ENCODE data around the gene SORCS3. TPM values are rescaled to one million over a fixed set of nuclear protein-coding genes. Genes with fewer than 3 reads are reported as not detected.

Gene SORCS3
- total RNA-seq, 1 experiment from 2014 or later = 0.18 TPM

DNA sequence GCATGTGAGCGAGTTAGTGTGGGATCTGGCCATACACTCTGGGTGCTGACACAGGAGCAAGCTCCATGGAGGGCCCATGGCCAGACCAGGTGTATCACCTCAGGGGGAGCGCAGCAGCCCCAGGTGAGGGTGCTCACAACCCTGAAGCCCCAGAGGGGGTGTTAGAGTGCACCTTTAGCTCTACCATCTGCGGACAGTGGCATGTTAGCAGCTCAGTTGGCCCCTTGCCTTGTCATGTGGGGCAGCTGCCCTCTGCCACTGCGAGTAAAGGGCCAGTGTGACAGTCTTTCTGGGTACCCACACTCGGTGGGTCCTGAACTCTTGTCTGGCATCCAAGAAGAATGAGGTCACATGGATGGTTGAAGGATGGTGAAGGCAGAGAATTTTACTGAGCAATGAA lies 600.2 kb downstream of the SORCS3 start:
- Histone ChIP-seq H3K36me3 (ENCODE audit: control insufficient read depth, insufficient read depth, low read length) (no peaks in the 10 kb centered on the region), H3K27me3 (replicated peaks; ENCODE audit: control insufficient read depth, insufficient read depth, low read length) (no peaks in the 10 kb centered on the region), H3K4me3 (ENCODE audit: low read depth, low read length) (no peak overlapping the region), H3K4me1 (no peaks in the 10 kb centered on the region), H3K9me3 (no peaks in the 10 kb centered on the region)
- H3K27me3 Mint-ChIP-seq (ENCODE audit: insufficient read depth, unreplicated experiment) = no peaks in the 10 kb centered on the region
- TF ChIP-seq, protein P1, sequence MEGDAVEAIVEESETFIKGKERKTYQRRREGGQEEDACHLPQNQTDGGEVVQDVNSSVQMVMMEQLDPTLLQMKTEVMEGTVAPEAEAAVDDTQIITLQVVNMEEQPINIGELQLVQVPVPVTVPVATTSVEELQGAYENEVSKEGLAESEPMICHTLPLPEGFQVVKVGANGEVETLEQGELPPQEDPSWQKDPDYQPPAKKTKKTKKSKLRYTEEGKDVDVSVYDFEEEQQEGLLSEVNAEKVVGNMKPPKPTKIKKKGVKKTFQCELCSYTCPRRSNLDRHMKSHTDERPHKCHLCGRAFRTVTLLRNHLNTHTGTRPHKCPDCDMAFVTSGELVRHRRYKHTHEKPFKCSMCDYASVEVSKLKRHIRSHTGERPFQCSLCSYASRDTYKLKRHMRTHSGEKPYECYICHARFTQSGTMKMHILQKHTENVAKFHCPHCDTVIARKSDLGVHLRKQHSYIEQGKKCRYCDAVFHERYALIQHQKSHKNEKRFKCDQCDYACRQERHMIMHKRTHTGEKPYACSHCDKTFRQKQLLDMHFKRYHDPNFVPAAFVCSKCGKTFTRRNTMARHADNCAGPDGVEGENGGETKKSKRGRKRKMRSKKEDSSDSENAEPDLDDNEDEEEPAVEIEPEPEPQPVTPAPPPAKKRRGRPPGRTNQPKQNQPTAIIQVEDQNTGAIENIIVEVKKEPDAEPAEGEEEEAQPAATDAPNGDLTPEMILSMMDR (IDR thresholded peaks at IDR 0.05; ENCODE audit: insufficient read depth in 1 of 2, low read depth in 1 of 2, low read length in 1 of 2, severe bottlenecking in 1 of 2, unreplicated experiment in 1 of 2) = no peak
- no peaks in the 10 kb centered on the region for H3K36me3 Mint-ChIP-seq (ENCODE audit: insufficient read depth, unreplicated experiment)
- CTCF ChIA-PET = no interaction called here
- no peaks in the 10 kb centered on the region for H3K9me3 Mint-ChIP-seq (ENCODE audit: unreplicated experiment)
- H3K27ac Mint-ChIP-seq (ENCODE audit: unreplicated experiment) = no peak overlapping the region
- no TSS peak for BruUV-seq (replicated peaks)
- intact Hi-C loops (cut with micrococcal nuclease; ENCODE audit: unreplicated experiment) = no loop called here
- POLR2A ChIA-PET = no interaction called here
- H3K4me1 Mint-ChIP-seq (ENCODE audit: low read depth, unreplicated experiment) = no peaks in the 10 kb centered on the region
- no peak for DNase-seq
- no peak overlapping the region for H3K4me3 Mint-ChIP-seq (ENCODE audit: unreplicated experiment)

DNA sequence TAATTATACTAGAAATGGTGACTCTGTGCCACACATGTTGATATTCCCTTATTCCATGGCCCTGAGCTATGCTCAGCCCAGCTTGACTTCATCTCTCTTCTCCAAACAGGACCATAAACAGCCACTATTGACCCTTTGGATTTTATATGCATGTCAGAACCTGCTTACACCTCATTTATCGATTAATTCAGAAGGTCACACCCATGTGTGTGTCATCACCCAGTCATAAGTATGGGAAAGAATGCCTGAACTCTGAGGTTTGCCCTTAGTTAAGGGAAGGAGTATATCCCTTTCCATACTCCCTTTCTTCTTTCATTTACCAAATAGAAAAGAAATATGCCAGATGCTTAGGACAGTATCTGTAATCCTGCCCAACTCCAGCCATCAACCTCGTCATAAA lies 602.3 kb downstream of the SORCS3 start:
- TF ChIP-seq, protein P1 (IDR thresholded peaks at IDR 0.05; ENCODE audit: insufficient read depth in 1 of 2, low read depth in 1 of 2, low read length in 1 of 2, severe bottlenecking in 1 of 2, unreplicated experiment in 1 of 2) = no peak
- no TSS peak for BruUV-seq (replicated peaks)
- CTCF ChIA-PET = no interaction called here
- H3K4me3 Mint-ChIP-seq (ENCODE audit: unreplicated experiment) = no peak overlapping the region
- no peaks in the 10 kb centered on the region for H3K36me3 Mint-ChIP-seq (ENCODE audit: insufficient read depth, unreplicated experiment)
- H3K27me3 ChIP-seq (replicated peaks; ENCODE audit: control insufficient read depth, insufficient read depth, low read length) = no peaks in the 10 kb centered on the region
- H3K9me3 ChIP-seq = no peaks in the 10 kb centered on the region
- H3K27me3 Mint-ChIP-seq (ENCODE audit: insufficient read depth, unreplicated experiment) = no peaks in the 10 kb centered on the region
- H3K4me3 ChIP-seq (ENCODE audit: low read depth, low read length) = no peak overlapping the region
- H3K4me1 ChIP-seq = no peaks in the 10 kb centered on the region
- no peaks in the 10 kb centered on the region for H3K36me3 ChIP-seq (ENCODE audit: control insufficient read depth, insufficient read depth, low read length)
- H3K9me3 Mint-ChIP-seq (ENCODE audit: unreplicated experiment) = no peaks in the 10 kb centered on the region
- no peak for DNase-seq
- intact Hi-C loops (cut with micrococcal nuclease; ENCODE audit: unreplicated experiment) = no loop called here
- POLR2A ChIA-PET = no interaction called here
- H3K4me1 Mint-ChIP-seq (ENCODE audit: low read depth, unreplicated experiment) = no peaks in the 10 kb centered on the region
- no peak overlapping the region for H3K27ac Mint-ChIP-seq (ENCODE audit: unreplicated experiment)

DNA sequence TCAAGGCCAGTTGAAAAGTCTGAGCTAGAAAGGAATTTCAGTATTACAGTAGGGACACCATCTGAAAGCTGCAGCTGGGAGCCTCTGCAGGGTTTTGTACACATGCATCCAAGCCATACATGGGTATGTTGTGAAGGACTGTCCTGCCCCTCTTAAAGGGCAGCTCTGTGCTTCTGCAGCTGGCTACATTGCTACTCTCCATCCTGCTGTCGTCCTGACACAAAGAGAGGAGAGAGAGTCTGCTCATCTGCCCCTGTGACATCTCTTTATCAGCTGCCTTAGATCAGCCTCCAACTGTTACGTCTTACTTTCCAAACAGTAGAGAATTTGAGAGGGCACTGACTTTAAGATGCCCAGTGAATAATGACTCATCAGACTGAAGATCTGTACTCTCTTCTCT lies 602.7 kb downstream of the SORCS3 start:
- no peaks in the 10 kb centered on the region for H3K4me1 Mint-ChIP-seq (ENCODE audit: low read depth, unreplicated experiment)
- no peak overlapping the region for H3K4me3 Mint-ChIP-seq (ENCODE audit: unreplicated experiment)
- no TSS peak for BruUV-seq (replicated peaks)
- no peaks in the 10 kb centered on the region for H3K27me3 Mint-ChIP-seq (ENCODE audit: insufficient read depth, unreplicated experiment)
- no peaks in the 10 kb centered on the region for H3K36me3 Mint-ChIP-seq (ENCODE audit: insufficient read depth, unreplicated experiment)
- no peaks in the 10 kb centered on the region for H3K9me3 Mint-ChIP-seq (ENCODE audit: unreplicated experiment)
- Histone ChIP-seq H3K36me3 (ENCODE audit: control insufficient read depth, insufficient read depth, low read length) (no peaks in the 10 kb centered on the region), H3K4me1 (no peaks in the 10 kb centered on the region), H3K9me3 (no peaks in the 10 kb centered on the region), H3K27me3 (replicated peaks; ENCODE audit: control insufficient read depth, insufficient read depth, low read length) (no peaks in the 10 kb centered on the region), H3K4me3 (ENCODE audit: low read depth, low read length) (no peak overlapping the region)
- DNase-seq = no peak
- TF ChIP-seq, protein P1 (IDR thresholded peaks at IDR 0.05; ENCODE audit: insufficient read depth in 1 of 2, low read depth in 1 of 2, low read length in 1 of 2, severe bottlenecking in 1 of 2, unreplicated experiment in 1 of 2) = no peak
- ChIA-PET POLR2A (no interaction called here), CTCF (no interaction called here)
- H3K27ac Mint-ChIP-seq (ENCODE audit: unreplicated experiment) = no peak overlapping the region
- intact Hi-C loops (cut with micrococcal nuclease; ENCODE audit: unreplicated experiment) = no loop called here

Data from Caco-2 (cell line).